ENCODE data around the gene GPATCH4. TPM values are rescaled to one million over a fixed set of nuclear protein-coding genes. Genes with fewer than 3 reads are reported as not detected.
"Not testable (repeated sequence)": the region's sequence is repeated elsewhere in the genome, so short reads cannot be mapped to it uniquely, and the experiment has no call there.

The GPATCH4 gene
- total and polyA plus RNA-seq, 2 donors, result 11.6 to 12.0 TPM

DNA sequence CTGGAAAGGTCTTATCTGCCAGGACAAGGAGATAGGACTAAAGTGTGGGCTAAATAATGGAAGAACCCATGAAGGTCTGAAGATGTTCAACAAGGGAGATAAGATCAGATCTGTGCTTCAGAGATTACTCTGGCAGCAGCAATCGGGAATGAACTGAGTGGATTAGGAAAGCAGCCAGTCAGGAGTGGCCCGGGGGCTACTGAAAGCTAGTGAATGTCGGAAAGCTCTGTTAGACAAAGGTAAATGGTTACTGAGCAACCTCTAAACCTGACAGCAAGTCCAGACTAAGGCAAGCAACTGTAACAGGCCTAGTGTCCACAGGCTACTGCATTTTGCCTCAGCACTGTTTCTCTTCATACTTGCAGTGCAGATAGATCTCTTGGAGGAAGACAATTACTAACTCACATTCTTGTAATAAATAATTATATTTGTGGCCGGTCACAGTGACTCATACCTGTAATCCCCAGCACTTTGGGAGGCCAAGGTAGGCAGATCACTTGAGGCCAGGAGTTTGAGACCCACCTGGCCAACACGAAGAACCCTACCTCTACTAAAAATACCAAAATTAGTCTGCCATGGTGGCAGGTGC is 41.4 kb downstream of the GPATCH4 start:
- Histone ChIP-seq H3K4me3 (ENCODE audit: low read length in 2 of 2) (no peak overlapping the region), H3K27me3 (ENCODE audit: control insufficient read depth in 2 of 2, insufficient read depth in 1 of 2, low read length in 1 of 2) (no peaks in the 10 kb centered on the region), H3K36me3 (ENCODE audit: control insufficient read depth in 2 of 2, insufficient read depth in 2 of 2, low read length in 1 of 2) (peaks cover 17 to 22% of the 10 kb centered on the region in 2 donors), H3K27ac (ENCODE audit: low read depth in 1 of 2, low read length in 1 of 2) (no peak overlapping the region), H3K4me1 (ENCODE audit: control insufficient read depth in 2 of 2, insufficient read depth in 2 of 2, low read length in 2 of 2) (no peaks in the 10 kb centered on the region), H3K9me3 (ENCODE audit: control insufficient read depth in 2 of 2, insufficient read depth in 1 of 2, low read length in 1 of 2) (no peaks in the 10 kb centered on the region)
- DNase-seq (ENCODE audit: low read depth in 6 of 9, low spot score in 9 of 9), result no peak
- WGBS, result 85% methylated on average over 5 of the region's 5 CpGs

DNA sequence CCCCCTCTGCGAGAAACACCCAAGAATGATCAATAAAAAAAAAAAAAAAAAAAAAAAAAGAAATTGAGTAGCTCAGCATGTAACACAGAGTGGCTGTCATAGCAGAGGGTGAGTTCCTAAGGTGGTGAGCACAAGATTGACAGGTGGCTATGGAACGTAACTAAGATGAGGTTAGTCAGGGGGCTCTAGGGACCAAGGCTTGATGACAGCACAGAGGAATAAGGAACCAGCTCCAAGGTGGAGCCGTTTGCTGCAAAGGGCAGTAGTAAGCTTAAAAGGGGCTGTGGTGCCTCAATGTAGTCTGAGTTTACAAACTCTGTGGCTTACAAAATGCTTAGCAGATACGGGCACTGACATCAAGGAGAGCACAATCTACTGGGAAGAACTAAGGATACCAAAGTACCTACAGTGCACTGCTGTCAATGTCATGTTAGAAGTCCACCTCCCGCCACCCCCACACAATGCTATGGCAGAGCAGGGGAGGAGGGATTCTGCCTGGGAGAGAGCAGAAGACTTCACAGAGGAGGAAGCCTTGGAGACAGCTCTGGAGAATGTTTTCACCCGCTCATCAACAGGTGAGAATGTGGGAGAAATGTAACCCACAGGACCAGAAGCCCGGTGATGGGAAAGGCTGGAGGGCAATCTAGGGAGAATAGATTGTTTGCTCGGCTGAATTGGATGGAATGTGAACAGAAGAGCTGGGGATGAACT is 42.0 kb downstream of the GPATCH4 start:
- H3K27ac ChIP-seq (ENCODE audit: low read depth in 1 of 2, low read length in 1 of 2), result no peak overlapping the region
- 97% methylated on average over 7 of the region's 8 CpGs for WGBS
- no peaks in the 10 kb centered on the region for H3K4me1 ChIP-seq (ENCODE audit: control insufficient read depth in 2 of 2, insufficient read depth in 2 of 2, low read length in 2 of 2)
- no peak overlapping the region for H3K4me3 ChIP-seq (ENCODE audit: low read length in 2 of 2)
- no peaks in the 10 kb centered on the region for H3K9me3 ChIP-seq (ENCODE audit: control insufficient read depth in 2 of 2, insufficient read depth in 1 of 2, low read length in 1 of 2)
- no peak for DNase-seq (ENCODE audit: low read depth in 6 of 9, low spot score in 9 of 9)
- peaks cover 17 to 22% of the 10 kb centered on the region in 2 donors for H3K36me3 ChIP-seq (ENCODE audit: control insufficient read depth in 2 of 2, insufficient read depth in 2 of 2, low read length in 1 of 2)
- H3K27me3 ChIP-seq (ENCODE audit: control insufficient read depth in 2 of 2, insufficient read depth in 1 of 2, low read length in 1 of 2), result no peaks in the 10 kb centered on the region

DNA sequence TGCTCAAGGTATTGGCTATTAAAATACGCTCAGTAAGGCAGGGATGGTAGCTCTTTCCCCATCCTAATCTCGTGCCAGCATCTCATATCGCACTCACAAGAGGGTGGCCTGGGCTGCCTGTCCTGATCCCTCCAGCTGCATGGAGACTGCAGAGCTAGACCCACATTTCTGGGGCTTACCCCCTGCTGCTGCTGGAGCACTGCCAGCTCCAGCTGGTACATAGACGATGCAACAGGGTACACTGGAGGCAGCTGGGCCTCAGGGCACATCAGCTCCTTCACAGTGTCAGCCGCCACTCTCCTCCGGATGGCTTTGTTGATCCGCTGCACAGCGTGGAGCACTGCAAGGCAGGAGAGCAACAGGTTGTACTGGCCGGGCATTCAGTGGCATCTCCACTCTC is 44.9 kb downstream of the GPATCH4 start:
- H3K4me3 ChIP-seq (ENCODE audit: low read length in 2 of 2), result no peak overlapping the region
- no peak for DNase-seq (ENCODE audit: low read depth in 6 of 9, low spot score in 9 of 9)
- no peaks in the 10 kb centered on the region for H3K9me3 ChIP-seq (ENCODE audit: control insufficient read depth in 2 of 2, insufficient read depth in 1 of 2, low read length in 1 of 2)
- H3K27me3 ChIP-seq (ENCODE audit: control insufficient read depth in 2 of 2, insufficient read depth in 1 of 2, low read length in 1 of 2), result no peaks in the 10 kb centered on the region
- peaks cover 14 to 18% of the 10 kb centered on the region in 2 donors for H3K36me3 ChIP-seq (ENCODE audit: control insufficient read depth in 2 of 2, insufficient read depth in 2 of 2, low read length in 1 of 2)
- WGBS, result 85% methylated on average over 9 of the region's 9 CpGs
- no peak overlapping the region for H3K27ac ChIP-seq (ENCODE audit: low read depth in 1 of 2, low read length in 1 of 2)
- peaks cover 0 to 2% of the 10 kb centered on the region in 2 donors for H3K4me1 ChIP-seq (ENCODE audit: control insufficient read depth in 2 of 2, insufficient read depth in 2 of 2, low read length in 2 of 2)

DNA sequence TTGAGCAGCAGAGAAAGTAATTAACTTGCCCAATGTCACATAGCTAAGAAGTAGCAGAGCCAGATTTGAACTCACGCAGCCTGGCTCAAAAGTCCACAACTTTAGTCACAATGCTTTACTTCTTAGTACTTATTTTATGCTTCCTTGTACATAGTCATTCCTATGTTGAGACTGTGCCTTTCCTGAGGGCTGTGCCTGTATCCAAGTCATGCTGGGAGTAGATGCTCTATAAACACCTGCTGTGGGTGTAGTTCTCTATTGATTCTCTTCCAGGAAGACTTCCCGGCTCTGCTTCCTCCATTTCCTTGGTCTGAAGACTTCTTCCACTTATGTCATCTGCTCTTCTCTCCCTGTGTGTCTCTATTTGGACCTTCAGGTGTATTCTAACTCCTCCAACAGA is 45.6 kb downstream of the GPATCH4 start:
- no peak overlapping the region for H3K27ac ChIP-seq (ENCODE audit: low read depth in 1 of 2, low read length in 1 of 2)
- 95% methylated on average over 2 of the region's 2 CpGs for WGBS

DNA sequence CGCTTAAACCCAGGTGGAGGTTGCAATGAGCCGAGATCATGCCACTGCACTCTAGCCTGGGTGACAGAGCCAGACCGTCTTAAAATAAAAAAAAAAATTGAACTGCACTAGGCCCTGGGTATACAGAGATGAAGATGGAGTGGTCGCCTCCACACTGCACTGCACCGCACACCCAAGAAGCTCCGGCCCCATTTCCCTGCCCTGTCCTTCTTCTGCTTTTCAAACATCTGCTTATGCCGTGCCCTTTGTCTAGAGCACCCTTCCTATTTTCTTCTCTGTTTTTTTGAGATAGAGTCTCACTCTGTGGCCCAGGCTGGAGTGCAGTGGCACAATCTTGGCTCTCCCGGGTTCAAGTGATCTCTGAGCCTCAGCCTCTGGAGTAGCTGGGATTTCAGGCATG is 46.3 kb downstream of the GPATCH4 start:
- DNase-seq (ENCODE audit: low read depth in 6 of 9, low spot score in 9 of 9), result no peak
- no peak overlapping the region for H3K27ac ChIP-seq (ENCODE audit: low read depth in 1 of 2, low read length in 1 of 2)
- H3K4me3 ChIP-seq (ENCODE audit: low read length in 2 of 2), result no peak overlapping the region
- peaks cover 13 to 15% of the 10 kb centered on the region in 2 donors for H3K36me3 ChIP-seq (ENCODE audit: control insufficient read depth in 2 of 2, insufficient read depth in 2 of 2, low read length in 1 of 2)
- no peaks in the 10 kb centered on the region for H3K27me3 ChIP-seq (ENCODE audit: control insufficient read depth in 2 of 2, insufficient read depth in 1 of 2, low read length in 1 of 2)
- H3K9me3 ChIP-seq (ENCODE audit: control insufficient read depth in 2 of 2, insufficient read depth in 1 of 2, low read length in 1 of 2), result no peaks in the 10 kb centered on the region
- WGBS, result 84% methylated on average over 8 of the region's 8 CpGs
- H3K4me1 ChIP-seq (ENCODE audit: control insufficient read depth in 2 of 2, insufficient read depth in 2 of 2, low read length in 2 of 2), result peaks cover 0 to 2% of the 10 kb centered on the region in 2 donors

More for the DNA sequence above, 45.6 kb downstream of the GPATCH4 start:
- Histone ChIP-seq H3K4me1 (ENCODE audit: control insufficient read depth in 2 of 2, insufficient read depth in 2 of 2, low read length in 2 of 2) (peaks cover 0 to 2% of the 10 kb centered on the region in 2 donors), H3K27me3 (ENCODE audit: control insufficient read depth in 2 of 2, insufficient read depth in 1 of 2, low read length in 1 of 2) (no peaks in the 10 kb centered on the region), H3K4me3 (ENCODE audit: low read length in 2 of 2) (no peak overlapping the region), H3K36me3 (ENCODE audit: control insufficient read depth in 2 of 2, insufficient read depth in 2 of 2, low read length in 1 of 2) (peaks cover 14 to 15% of the 10 kb centered on the region in 2 donors), H3K9me3 (ENCODE audit: control insufficient read depth in 2 of 2, insufficient read depth in 1 of 2, low read length in 1 of 2) (no peaks in the 10 kb centered on the region)
- DNase-seq (ENCODE audit: low read depth in 6 of 9, low spot score in 9 of 9), result no peak

DNA sequence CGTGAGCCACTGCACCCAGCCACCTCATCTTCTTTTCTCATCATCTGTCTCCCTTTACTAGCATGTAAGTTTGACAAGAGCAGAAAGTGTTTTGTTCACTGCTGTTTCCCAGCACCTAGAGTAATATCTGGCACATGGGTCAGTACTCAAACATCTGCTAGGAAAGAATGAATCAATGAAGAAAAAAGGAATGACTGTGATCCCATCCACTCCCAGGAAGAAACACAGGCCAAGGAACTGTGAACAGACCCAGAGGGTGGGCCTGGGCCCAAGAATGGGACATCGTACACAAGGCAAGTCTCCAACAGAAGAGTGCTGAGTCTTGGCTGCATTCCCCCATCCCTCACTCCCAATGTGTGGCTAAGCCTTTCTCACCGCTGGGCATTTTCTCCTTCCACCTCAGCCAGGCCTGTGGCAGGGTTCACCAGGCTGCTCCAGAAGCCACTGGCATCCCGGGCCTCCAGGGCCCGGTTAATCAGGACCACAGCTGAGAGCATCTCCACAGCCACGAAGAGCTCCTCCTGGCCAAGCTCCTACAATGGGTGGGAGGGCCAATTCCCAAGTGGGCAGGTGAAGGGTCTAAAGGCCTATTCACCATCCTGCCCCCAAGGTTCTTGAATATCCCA is 47.3 kb downstream of the GPATCH4 start:
- WGBS, result over 99% methylated on average over 6 of the region's 6 CpGs
- peaks cover 0 to 2% of the 10 kb centered on the region in 2 donors for H3K4me1 ChIP-seq (ENCODE audit: control insufficient read depth in 2 of 2, insufficient read depth in 2 of 2, low read length in 2 of 2)
- DNase-seq (ENCODE audit: low read depth in 6 of 9, low spot score in 9 of 9), result no peak
- H3K27ac ChIP-seq (ENCODE audit: low read depth in 1 of 2, low read length in 1 of 2), result no peak overlapping the region
- H3K36me3 ChIP-seq (ENCODE audit: control insufficient read depth in 2 of 2, insufficient read depth in 2 of 2, low read length in 1 of 2), result peaks cover 7 to 10% of the 10 kb centered on the region in 2 donors
- no peak overlapping the region for H3K4me3 ChIP-seq (ENCODE audit: low read length in 2 of 2)
- no peaks in the 10 kb centered on the region for H3K27me3 ChIP-seq (ENCODE audit: control insufficient read depth in 2 of 2, insufficient read depth in 1 of 2, low read length in 1 of 2)
- no peaks in the 10 kb centered on the region for H3K9me3 ChIP-seq (ENCODE audit: control insufficient read depth in 2 of 2, insufficient read depth in 1 of 2, low read length in 1 of 2)

DNA sequence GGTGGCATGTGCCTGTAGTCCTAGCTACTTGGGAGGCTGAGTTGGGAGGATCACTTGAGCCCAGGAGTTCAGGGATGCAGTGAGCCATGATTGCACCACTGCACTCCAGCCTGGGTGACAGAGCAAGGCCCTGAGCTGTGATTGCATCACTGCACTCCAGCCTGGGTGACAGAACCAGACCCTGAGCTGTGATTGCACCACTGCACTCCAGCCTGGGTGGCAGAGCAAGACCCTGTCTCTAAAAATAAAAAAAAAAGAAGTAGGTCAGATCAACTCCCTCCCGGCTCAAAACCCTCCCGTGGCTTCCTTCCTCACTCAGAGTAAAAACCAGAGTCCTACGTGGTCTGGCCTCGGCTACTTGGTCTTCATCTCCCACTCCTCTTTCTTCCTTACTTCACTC is 48.3 kb downstream of the GPATCH4 start:
- H3K27me3 ChIP-seq (ENCODE audit: control insufficient read depth in 2 of 2, insufficient read depth in 1 of 2, low read length in 1 of 2); DNase-seq (ENCODE audit: low read depth in 6 of 9, low spot score in 9 of 9); H3K4me1 ChIP-seq (ENCODE audit: control insufficient read depth in 2 of 2, insufficient read depth in 2 of 2, low read length in 2 of 2); H3K9me3 ChIP-seq (ENCODE audit: control insufficient read depth in 2 of 2, insufficient read depth in 1 of 2, low read length in 1 of 2); H3K27ac ChIP-seq (ENCODE audit: low read depth in 1 of 2, low read length in 1 of 2); H3K4me3 ChIP-seq (ENCODE audit: low read length in 2 of 2): not testable (repeated sequence)
- 40% methylated on average over 4 of the region's 4 CpGs for WGBS
- peaks cover 12 to 16% of the 10 kb centered on the region in 2 donors for H3K36me3 ChIP-seq (ENCODE audit: control insufficient read depth in 2 of 2, insufficient read depth in 2 of 2, low read length in 1 of 2)

DNA sequence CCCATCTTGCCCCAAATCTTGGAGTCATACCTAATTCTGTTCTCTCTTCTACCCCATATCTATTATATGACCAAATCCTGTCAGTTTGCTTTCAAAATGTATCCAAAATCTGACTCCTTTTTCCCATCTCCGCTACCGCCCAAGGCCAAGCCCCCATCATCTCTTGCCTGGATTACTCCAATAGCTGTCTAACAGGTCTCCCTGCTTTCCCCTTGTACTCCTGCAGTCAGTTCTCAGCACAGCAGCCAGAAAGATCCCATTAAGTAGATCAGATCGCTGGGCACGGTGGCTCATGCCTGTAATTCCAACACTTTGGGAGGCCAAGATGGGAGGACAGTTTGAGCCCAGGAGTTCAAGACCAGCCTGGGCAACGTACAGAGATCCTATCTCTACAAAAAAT is 48.8 kb downstream of the GPATCH4 start:
- no peak for DNase-seq (ENCODE audit: low read depth in 6 of 9, low spot score in 9 of 9)
- Histone ChIP-seq H3K4me1 (ENCODE audit: control insufficient read depth in 2 of 2, insufficient read depth in 2 of 2, low read length in 2 of 2) (peaks cover 0 to 2% of the 10 kb centered on the region in 2 donors), H3K4me3 (ENCODE audit: low read length in 2 of 2) (no peak overlapping the region), H3K27ac (ENCODE audit: low read depth in 1 of 2, low read length in 1 of 2) (no peak overlapping the region), H3K9me3 (ENCODE audit: control insufficient read depth in 2 of 2, insufficient read depth in 1 of 2, low read length in 1 of 2) (no peaks in the 10 kb centered on the region), H3K36me3 (ENCODE audit: control insufficient read depth in 2 of 2, insufficient read depth in 2 of 2, low read length in 1 of 2) (peaks cover 13 to 16% of the 10 kb centered on the region in 2 donors), H3K27me3 (ENCODE audit: control insufficient read depth in 2 of 2, insufficient read depth in 1 of 2, low read length in 1 of 2) (no peaks in the 10 kb centered on the region)
- 80% methylated on average over 5 of the region's 5 CpGs for WGBS

DNA sequence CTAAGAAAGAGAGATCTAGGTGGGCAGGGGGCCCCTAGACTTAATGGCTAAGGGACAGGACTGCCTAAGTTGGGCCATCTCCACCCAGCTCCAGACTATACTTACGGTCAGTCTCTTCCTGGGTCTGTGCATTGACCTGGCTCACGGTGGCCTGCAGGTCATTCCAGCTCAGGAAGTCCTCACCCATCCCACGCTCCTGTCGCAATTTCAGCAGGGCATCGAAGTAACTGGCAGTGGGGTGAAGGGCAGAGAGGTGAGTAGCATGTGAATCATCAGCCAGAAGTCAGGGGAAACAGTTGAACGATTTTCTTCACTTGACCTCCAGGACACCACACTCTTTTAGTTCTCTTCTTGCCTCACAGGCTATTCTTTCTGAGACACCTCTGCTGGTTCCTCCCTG is 49.4 kb downstream of the GPATCH4 start:
- DNase-seq (ENCODE audit: low read depth in 6 of 9, low spot score in 9 of 9), result no peak
- H3K27me3 ChIP-seq (ENCODE audit: control insufficient read depth in 2 of 2, insufficient read depth in 1 of 2, low read length in 1 of 2), result no peaks in the 10 kb centered on the region
- H3K4me3 ChIP-seq (ENCODE audit: low read length in 2 of 2), result no peak overlapping the region
- 97% methylated on average over 6 of the region's 6 CpGs for WGBS
- H3K27ac ChIP-seq (ENCODE audit: low read depth in 1 of 2, low read length in 1 of 2), result no peak overlapping the region
- peaks cover 16% of the 10 kb centered on the region in 2 donors for H3K36me3 ChIP-seq (ENCODE audit: control insufficient read depth in 2 of 2, insufficient read depth in 2 of 2, low read length in 1 of 2)
- peaks cover 0 to 2% of the 10 kb centered on the region in 2 donors for H3K4me1 ChIP-seq (ENCODE audit: control insufficient read depth in 2 of 2, insufficient read depth in 2 of 2, low read length in 2 of 2)
- H3K9me3 ChIP-seq (ENCODE audit: control insufficient read depth in 2 of 2, insufficient read depth in 1 of 2, low read length in 1 of 2), result no peaks in the 10 kb centered on the region
